ENCODE measurements around the gene RSRC2.
"Not testable (repeated sequence)": the region's sequence is repeated elsewhere in the genome, so short reads cannot be mapped to it uniquely, and the experiment has no call there.

RSRC2 gene

DNA sequence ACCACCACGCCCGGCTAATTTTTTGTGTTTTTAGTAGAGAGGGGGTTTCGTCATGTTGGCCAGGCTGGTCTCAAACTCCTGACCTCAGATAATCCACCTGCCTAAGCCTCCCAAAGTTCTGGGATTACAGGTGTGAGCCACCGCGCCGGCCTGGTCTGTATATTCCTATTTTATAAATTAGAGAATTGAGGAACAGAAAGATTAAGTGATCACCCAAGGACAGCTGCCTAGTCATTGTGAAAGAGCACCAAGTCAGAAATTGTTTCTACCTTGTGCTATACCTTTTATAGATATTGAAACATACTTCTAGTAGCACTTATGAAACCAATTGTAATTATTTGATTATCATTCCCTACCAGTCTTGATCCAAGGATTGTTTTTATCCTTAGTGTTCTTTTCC is 2.3 kb upstream of the RSRC2 start:
- H3K4me1 Mint-ChIP-seq (ENCODE audit: low read depth), result peaks cover 18% of the 10 kb centered on the region
- H3K4me3 Mint-ChIP-seq, result no peak overlapping the region
- peaks cover 56% of the 10 kb centered on the region for H3K36me3 Mint-ChIP-seq (ENCODE audit: low read depth)
- no peaks in the 10 kb centered on the region for H3K27me3 Mint-ChIP-seq
- no peak overlapping the region for H3K27ac Mint-ChIP-seq
- no peaks in the 10 kb centered on the region for H3K9me3 Mint-ChIP-seq

DNA sequence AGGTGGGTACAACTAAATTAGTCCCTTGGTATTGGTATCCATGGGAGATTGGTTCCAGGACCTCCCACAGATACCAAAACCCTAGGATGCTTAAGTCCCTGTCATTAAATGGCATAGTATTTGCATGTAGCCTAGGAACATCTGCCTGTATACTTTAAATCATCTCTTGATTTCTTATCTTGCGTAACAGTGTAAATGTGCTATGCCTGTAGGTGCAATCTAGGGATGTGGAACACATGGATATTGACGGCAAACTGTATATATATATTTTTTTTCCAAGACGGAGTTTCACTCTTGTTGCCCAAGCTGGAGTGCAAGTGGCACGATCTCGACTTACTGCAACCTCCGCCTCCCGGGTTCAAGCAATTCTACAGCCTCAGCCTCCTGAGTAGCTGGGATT is 1.8 kb upstream of the RSRC2 start:
- Mint-ChIP-seq H3K27ac (no peak overlapping the region), H3K4me1 (ENCODE audit: low read depth) (peaks cover 22% of the 10 kb centered on the region), H3K4me3 (no peak overlapping the region), H3K9me3 (no peaks in the 10 kb centered on the region), H3K36me3 (ENCODE audit: low read depth) (peaks cover 57% of the 10 kb centered on the region), H3K27me3 (no peaks in the 10 kb centered on the region)

DNA sequence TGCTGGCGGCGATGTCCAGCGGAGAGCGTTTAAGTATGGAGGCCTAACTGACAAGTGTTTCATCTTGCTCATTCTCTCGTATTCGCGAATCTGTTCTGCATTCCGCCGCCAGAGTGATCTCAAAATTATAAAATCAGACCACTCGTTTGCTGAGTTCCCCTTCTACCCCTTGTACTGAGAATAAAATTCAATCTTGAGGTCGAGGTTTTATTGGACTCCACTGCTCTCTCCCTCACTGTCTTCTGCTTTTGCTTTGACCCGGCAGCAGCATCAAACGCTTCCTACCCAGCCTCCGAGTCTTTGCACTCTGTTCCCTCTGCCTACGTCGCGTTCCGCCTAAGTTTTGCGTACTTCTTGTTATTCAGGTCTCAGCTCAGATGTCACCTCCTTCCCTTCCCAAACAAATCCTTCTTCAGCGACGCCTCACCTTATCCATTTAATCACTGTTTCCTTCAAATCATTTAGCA is 775 bp upstream of the RSRC2 start:
- Mint-ChIP-seq H3K4me1 (ENCODE audit: low read depth) (peaks cover 32% of the 10 kb centered on the region), H3K27me3 (no peaks in the 10 kb centered on the region), H3K36me3 (ENCODE audit: low read depth) (peaks cover 51% of the 10 kb centered on the region), H3K9me3 (no peaks in the 10 kb centered on the region), H3K4me3 (no peak overlapping the region), H3K27ac (no peak overlapping the region)

DNA sequence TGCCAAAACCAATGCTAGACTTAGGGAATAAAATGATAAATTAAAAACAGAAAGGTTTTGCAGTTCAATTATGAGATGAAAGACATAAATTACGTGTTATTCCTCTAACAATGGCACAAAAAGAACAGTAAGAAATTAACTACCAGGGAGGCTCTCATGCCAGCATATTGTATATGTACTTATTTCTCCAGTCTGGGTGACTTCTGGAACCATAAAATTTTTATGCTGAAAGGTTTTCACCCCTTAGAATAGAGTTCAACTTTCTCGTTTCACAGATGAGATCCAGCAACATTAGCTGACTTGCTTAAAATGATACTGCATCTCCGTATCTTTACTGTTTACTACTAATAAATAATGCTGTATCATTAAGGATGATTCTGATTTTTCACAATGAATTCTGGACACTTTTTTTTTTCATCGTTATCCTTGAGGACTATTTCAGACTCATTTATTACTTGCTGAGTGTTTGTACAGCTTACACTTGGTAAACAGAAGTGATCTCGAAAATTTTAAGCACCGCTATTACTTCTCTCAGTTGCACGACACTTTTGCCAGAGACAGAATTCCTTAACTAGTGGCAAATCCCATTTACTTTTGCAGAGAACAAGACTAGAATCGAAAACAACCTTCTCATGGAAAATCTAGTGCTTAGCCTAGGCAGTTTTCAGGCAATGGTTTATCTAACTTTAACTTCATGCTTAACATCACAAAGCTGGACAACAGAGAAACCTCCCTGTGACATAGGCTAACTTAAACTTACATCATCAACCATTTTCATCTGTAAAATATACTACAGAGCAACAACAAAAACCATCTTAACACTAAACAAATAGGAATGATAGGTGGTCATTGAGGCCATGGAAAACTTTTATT is 2.7 kb downstream of the RSRC2 start:
- Mint-ChIP-seq H3K4me1 (ENCODE audit: low read depth) (peaks cover 49% of the 10 kb centered on the region), H3K4me3 (peak overlapping the region; percentile 96), H3K36me3 (ENCODE audit: low read depth) (peaks cover 57% of the 10 kb centered on the region)

DNA sequence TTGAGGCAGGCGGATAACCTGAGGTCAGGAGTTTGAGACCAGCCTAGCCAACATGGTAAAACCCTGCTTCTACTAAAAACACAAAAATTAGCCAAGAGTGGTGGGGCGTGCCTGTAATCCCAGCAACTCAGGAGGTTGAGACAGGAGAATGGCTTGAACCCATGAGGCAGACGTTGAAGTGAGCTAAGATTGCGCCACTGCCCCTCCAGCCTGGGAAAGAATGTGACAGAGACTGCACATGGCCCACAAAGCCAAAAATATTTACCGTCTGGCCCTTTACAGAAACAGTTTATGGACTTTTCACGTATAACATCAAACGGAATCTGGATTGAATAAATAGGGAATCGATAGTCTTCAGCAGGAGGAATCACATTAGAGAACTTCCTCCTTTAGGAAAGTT is 3.5 kb downstream of the RSRC2 start:
- H3K4me3 Mint-ChIP-seq, result peak overlapping the region; percentile 96
- peaks cover 64% of the 10 kb centered on the region for H3K36me3 Mint-ChIP-seq (ENCODE audit: low read depth)
- H3K27me3 Mint-ChIP-seq, result no peaks in the 10 kb centered on the region
- H3K4me1 Mint-ChIP-seq (ENCODE audit: low read depth), result peaks cover 55% of the 10 kb centered on the region
- H3K9me3 Mint-ChIP-seq, result no peaks in the 10 kb centered on the region
- H3K27ac Mint-ChIP-seq, result peak overlapping the region; percentile 91

More for the DNA sequence above, 2.7 kb downstream of the RSRC2 start:
- Mint-ChIP-seq H3K9me3 (no peaks in the 10 kb centered on the region), H3K27ac (peak overlapping the region; percentile 91), H3K27me3 (no peaks in the 10 kb centered on the region)

DNA sequence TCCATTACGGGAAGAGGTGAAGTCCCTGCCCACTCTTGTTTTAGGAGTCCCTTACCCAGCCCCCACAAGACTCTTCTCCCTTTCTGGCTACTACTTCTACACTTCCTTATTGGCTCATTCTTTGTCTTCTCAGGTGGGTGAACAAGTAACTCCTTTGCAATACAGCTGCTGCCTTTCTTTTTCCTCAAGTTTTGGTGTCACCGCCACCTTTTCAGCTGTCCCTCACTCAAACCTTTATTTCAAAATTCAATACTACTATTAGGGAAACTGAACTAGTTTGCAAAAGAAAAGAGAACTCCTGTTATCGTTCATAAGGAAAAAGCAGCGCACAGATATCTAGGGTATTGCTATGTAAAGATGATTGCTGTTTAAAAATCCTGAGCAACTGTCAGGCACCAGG is 6.1 kb downstream of the RSRC2 start:
- no peaks in the 10 kb centered on the region for H3K9me3 Mint-ChIP-seq
- H3K36me3 Mint-ChIP-seq (ENCODE audit: low read depth), result peaks cover 88% of the 10 kb centered on the region
- no peak overlapping the region for H3K4me3 Mint-ChIP-seq
- H3K27ac Mint-ChIP-seq, result no peak overlapping the region
- H3K27me3 Mint-ChIP-seq, result no peaks in the 10 kb centered on the region
- H3K4me1 Mint-ChIP-seq (ENCODE audit: low read depth), result peaks cover 59% of the 10 kb centered on the region

DNA sequence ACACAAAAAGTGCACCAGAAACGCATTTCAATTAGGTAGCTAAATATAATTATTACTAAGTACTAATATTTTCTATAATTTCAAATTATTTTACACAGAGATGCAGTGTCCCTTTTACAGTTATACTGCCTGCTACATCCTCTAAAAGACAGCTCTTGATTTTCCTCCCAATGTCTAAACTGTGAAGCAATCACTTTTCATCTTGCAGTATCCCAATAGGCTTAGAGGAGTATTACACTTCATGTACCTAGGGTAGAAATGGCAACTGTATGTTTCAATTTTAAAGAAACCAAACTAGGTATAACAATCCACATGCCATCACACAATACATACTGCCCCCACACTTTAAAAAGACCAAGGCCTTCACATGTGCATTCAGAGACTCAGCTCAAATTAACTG is 7.3 kb downstream of the RSRC2 start:
- H3K4me3 Mint-ChIP-seq, result no peak overlapping the region
- H3K4me1 Mint-ChIP-seq (ENCODE audit: low read depth), result peaks cover 58% of the 10 kb centered on the region
- H3K9me3 Mint-ChIP-seq, result no peaks in the 10 kb centered on the region
- H3K36me3 Mint-ChIP-seq (ENCODE audit: low read depth), result peaks cover 89% of the 10 kb centered on the region
- no peaks in the 10 kb centered on the region for H3K27me3 Mint-ChIP-seq
- peak overlapping the region; percentile 29 for H3K27ac Mint-ChIP-seq

DNA sequence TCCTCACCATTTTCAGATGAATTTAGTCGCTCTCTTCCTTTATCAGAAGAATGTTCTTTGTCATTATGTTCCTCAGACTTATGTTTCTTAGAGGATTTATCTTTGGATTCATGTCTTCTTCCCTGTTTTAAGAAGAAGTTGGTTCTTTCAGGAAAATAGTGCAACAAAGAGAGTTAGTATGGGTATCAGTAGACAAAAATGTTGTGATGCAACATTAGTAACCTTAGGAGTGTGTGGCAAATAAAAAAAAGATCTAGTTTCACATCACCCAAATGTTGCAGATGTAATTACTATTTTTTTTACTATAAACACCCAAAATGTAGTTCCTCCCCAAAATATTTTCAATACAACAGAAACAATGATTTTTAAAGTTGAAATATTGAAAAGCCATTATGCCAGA is 7.8 kb downstream of the RSRC2 start:
- Mint-ChIP-seq H3K4me3 (no peak overlapping the region), H3K27me3 (no peaks in the 10 kb centered on the region), H3K4me1 (ENCODE audit: low read depth) (peaks cover 53% of the 10 kb centered on the region), H3K27ac (peak overlapping the region; percentile 32), H3K9me3 (no peaks in the 10 kb centered on the region), H3K36me3 (ENCODE audit: low read depth) (peaks cover 89% of the 10 kb centered on the region)

DNA sequence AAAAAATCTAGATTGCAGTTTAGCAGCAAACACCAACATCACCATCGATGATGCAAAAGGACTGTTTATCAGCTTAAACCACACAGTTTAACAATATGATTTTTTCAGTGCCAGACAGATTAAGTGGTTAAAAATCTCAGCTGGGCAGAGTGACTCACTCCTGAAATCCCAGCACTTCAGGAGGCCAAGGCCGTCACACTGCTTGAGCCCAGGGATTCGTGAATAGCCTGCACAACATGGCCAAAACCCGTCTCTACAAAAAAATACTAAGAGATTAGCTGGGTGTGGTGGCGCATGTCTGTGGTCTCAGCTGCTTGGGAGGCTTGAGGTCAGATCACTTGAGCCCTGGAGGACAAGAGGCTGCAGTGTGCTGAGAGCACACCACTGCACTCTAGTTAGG is 8.9 kb downstream of the RSRC2 start:
- no peaks in the 10 kb centered on the region for H3K9me3 Mint-ChIP-seq
- peaks cover 88% of the 10 kb centered on the region for H3K36me3 Mint-ChIP-seq (ENCODE audit: low read depth)
- H3K4me3 Mint-ChIP-seq, result no peak overlapping the region
- peaks cover 43% of the 10 kb centered on the region for H3K4me1 Mint-ChIP-seq (ENCODE audit: low read depth)
- peak overlapping the region; percentile 52 for H3K27ac Mint-ChIP-seq
- H3K27me3 Mint-ChIP-seq, result no peaks in the 10 kb centered on the region

DNA sequence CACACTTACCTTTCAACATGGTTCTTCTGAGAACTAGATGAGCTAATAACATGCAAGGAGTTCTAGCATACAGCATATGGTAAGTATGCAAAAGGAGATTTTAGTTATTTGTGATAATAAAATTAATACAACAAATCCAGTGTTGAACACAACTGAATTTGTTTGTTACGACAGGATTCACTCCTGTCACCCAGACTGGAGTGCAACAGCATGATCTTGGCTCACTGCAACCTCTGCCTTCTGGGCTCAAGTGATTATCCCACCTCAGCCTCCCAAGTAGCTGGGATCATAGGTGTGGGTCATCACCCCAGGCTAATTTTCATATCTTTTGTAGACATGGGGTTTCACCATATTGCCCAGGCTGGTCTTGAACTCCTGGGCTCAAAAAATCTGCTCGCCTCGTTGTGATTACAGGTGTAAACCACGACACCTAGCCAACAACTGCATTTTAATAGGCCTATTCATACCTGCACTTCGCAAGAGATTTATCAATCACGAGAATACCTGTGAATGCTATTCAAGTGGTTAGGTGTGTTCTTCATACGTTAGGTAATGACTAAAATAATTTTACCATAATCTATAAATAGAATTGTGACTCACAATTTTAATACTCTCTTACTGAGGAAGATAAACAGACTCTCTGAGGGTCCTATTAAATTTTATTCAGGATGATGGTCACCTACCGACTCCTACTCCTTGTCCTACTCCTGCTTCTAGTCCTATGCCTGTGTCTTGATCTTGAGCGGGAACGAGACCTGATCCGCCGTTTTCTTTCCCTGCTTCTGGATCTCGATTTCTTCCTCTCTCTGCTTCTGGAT is 10.0 kb downstream of the RSRC2 start:
- peaks cover 32% of the 10 kb centered on the region for H3K4me1 Mint-ChIP-seq (ENCODE audit: low read depth)

DNA sequence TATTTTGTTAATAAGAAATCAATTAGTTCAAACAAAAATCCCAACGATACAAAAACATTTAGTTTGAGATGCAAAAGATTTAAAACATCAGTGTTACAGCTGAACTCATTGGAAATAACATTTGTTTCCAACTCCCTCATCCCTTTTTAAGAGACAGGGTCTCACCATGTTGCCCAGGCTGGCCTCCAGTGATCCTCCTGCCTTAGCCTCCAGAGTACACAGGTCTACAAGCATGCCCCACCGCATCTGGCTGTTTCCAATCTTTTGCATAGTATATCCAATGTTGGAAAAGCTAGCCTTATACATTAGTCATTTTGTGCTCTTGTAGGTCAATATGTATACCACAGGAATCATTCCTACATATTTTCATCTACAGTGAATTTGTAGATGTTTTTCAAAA is 11.5 kb downstream of the RSRC2 start:
- Mint-ChIP-seq H3K27me3 (no peaks in the 10 kb centered on the region), H3K36me3 (ENCODE audit: low read depth) (peaks cover 90% of the 10 kb centered on the region)

More for the DNA sequence above, 10.0 kb downstream of the RSRC2 start:
- Mint-ChIP-seq H3K27ac (no peak overlapping the region), H3K36me3 (ENCODE audit: low read depth) (peaks cover 92% of the 10 kb centered on the region), H3K9me3 (no peaks in the 10 kb centered on the region), H3K4me3 (no peak overlapping the region), H3K27me3 (no peaks in the 10 kb centered on the region)

DNA sequence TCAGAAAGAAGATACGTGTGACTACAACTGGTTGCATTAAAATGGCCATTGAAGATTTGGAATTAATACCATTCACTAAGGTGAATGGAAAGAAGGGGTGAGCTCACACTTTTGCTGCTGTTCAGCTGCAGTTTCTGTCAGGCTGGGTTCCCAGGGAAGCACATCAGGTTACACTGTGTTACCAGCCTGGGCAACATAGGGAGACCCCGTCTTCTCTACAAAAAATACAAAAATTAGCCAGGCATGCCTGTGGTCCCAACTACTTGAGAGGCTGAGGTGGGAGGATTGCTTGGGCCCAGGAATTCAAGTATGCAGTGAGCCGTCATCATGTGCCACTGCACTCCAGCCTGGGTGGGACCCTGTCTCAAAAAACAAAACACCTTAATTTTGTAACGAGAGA is 13.1 kb downstream of the RSRC2 start:
- no peak overlapping the region for H3K4me3 Mint-ChIP-seq
- H3K9me3 Mint-ChIP-seq, result no peaks in the 10 kb centered on the region
- peak overlapping the region; percentile 36 for H3K27ac Mint-ChIP-seq
- H3K4me1 Mint-ChIP-seq (ENCODE audit: low read depth), result peaks cover 9% of the 10 kb centered on the region
- H3K27me3 Mint-ChIP-seq, result no peaks in the 10 kb centered on the region
- H3K36me3 Mint-ChIP-seq (ENCODE audit: low read depth), result peaks cover 91% of the 10 kb centered on the region

More for the DNA sequence above, 11.5 kb downstream of the RSRC2 start:
- Mint-ChIP-seq H3K4me3 (no peak overlapping the region), H3K27ac (no peak overlapping the region), H3K4me1 (ENCODE audit: low read depth) (peaks cover 23% of the 10 kb centered on the region), H3K9me3 (no peaks in the 10 kb centered on the region)

DNA sequence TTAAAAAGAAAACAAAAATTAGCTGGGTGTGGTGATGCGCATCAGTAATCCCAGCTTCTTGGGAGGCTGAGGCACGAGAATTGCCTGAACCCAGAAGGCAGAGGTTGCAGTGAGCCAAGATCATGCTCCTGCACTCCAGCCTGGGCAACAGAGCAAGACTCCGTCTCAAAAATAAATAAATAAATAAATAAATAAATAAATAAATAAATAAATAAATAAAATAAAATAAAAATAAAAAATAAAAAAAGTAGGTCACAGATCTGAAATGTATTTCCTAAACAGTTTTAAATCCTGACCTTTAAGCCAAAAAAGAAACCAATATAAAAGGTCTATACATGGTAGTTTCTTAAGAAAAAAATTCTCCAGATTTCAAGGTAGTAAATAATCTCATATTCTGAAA is 13.7 kb downstream of the RSRC2 start:
- H3K36me3 Mint-ChIP-seq (ENCODE audit: low read depth), result peaks cover 93% of the 10 kb centered on the region
- H3K4me1 Mint-ChIP-seq (ENCODE audit: low read depth); H3K27me3 Mint-ChIP-seq; H3K27ac Mint-ChIP-seq; H3K4me3 Mint-ChIP-seq; H3K9me3 Mint-ChIP-seq: not testable (repeated sequence)

DNA sequence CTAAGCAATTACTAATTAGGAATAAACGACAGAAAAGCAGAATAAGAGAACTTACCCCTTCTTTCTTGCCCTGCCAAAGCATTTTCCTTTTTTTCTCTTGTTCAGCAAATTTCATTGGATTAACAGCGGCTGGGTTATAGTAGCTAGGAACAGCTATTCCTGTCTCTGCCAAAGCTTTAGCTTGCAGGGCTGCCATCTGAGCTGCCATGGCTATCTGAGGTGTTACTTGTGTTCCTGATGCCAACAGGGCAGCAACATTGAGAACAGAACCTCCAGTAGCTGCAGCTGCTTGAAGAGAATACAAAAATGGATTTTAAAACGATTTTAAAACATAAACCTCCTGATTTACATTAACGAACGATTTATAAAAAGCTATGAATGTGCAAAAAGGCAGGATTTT is 18.6 kb downstream of the RSRC2 start:
- H3K27ac Mint-ChIP-seq, result no peak overlapping the region
- no peaks in the 10 kb centered on the region for H3K9me3 Mint-ChIP-seq
- no peaks in the 10 kb centered on the region for H3K27me3 Mint-ChIP-seq
- peaks cover 83% of the 10 kb centered on the region for H3K36me3 Mint-ChIP-seq (ENCODE audit: low read depth)
- H3K4me1 Mint-ChIP-seq (ENCODE audit: low read depth), result no peaks in the 10 kb centered on the region
- H3K4me3 Mint-ChIP-seq, result no peak overlapping the region

DNA sequence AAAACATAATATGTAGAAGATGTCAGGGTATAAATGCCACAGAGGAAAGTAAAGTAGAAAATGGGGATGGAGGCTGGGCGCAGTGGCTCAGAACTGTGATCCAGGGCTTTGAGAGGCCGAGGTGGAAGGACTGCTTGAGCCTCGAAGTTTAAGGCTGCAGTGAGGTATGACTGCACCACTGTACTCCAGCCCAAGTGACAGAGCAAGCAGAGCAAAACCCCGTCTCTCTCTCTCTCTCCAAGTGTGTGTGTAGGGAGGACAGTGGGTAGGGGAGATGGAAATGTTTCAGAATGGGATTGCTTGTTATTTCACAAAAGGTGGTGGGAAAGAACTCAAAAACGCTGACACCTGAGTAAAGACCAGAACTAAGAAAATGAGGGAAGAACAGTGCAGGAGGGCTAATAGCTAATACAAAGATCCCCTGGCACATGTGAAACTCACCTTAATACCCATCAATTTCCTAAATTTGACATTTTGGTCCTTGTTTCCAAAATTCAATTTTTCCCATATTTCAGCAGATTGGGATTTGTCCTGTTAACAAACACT is 20.3 kb downstream of the RSRC2 start:
- H3K27me3 Mint-ChIP-seq, result no peaks in the 10 kb centered on the region
- H3K9me3 Mint-ChIP-seq, result no peaks in the 10 kb centered on the region
- peaks cover 9% of the 10 kb centered on the region for H3K4me1 Mint-ChIP-seq (ENCODE audit: low read depth)
- no peak overlapping the region for H3K4me3 Mint-ChIP-seq
- no peak overlapping the region for H3K27ac Mint-ChIP-seq
- peaks cover 80% of the 10 kb centered on the region for H3K36me3 Mint-ChIP-seq (ENCODE audit: low read depth)

Measured in stimulated activated naive CD8-positive, alpha-beta T cell treated with anti-CD3 and anti-CD28 coated beads, Interleukin-15, Interleukin-2, amounts not matched to agents 100 ng/mL and 50 ng/mL, for 24 hours (primary cell).